Melanocyte of skin (primary cell): ENCODE measurements around the gene MELK. TPM values are rescaled to one million over a fixed set of nuclear protein-coding genes. Genes with fewer than 3 reads are reported as not detected.

Experiments
- total RNA-seq, 2 donors: library from RNA; depleted of rRNA; stranded (reverse); fragments of >200 nt; gene quantifications; 2 replicates each; pipeline ENCODE4 v1.2.3, GENCODE V29; 2012

The MELK gene
- 10 to 100 TPM; 42.0 to 64.6 TPM for total RNA-seq

GRCh38 chr9:36572515-36573418 is at the start of gene MELK:
MELK (plus strand) TSS chr9:36572895; CDS start chr9:36581682, 8,787 bp downstream.

Other genes starting within 250 kb of the MELK start
- gene RNF38, start 172.6 kb upstream of the MELK start, total RNA-seq = 10 to 100 TPM; 14.8 to 18.0 TPM